IPS-20b (cell line): ENCODE measurements around the gene CPA1.

Experiments used
- H3K27ac ChIP-seq: one replicate; pipeline ENCODE4 v1.5.1; 2013; ENCODE audit warnings: low read length
- H3K27me3 ChIP-seq: 2 replicates; pipeline ENCODE4 v1.6.1; 2013; ENCODE audit warnings: mild to moderate bottlenecking, low read length, inconsistent platforms; ENCODE audit not compliant: insufficient read depth
- H3K36me3 ChIP-seq: 2 replicates; pipeline ENCODE4 v1.6.1; 2013; ENCODE audit warnings: low read depth, mild to moderate bottlenecking, inconsistent platforms, low read length, moderate library complexity; ENCODE audit not compliant: insufficient read depth
- H3K4me1 ChIP-seq: 2 replicates; pipeline ENCODE4 v1.6.1; 2013; ENCODE audit warnings: mild to moderate bottlenecking, control low read depth, inconsistent platforms, low read length, moderate library complexity; ENCODE audit not compliant: insufficient read depth
- H3K4me3 ChIP-seq: 2 replicates; pipeline ENCODE4 v1.5.1; 2013; ENCODE audit warnings: mild to moderate bottlenecking, low read length, inconsistent platforms
- H3K9ac ChIP-seq: 2 replicates; pipeline ENCODE4 v1.6.1; 2013; ENCODE audit warnings: low read depth, mild to moderate bottlenecking, inconsistent platforms, low read length, moderate library complexity
- H3K9me3 ChIP-seq: 2 replicates; pipeline ENCODE4 v1.6.1; 2013; ENCODE audit warnings: mild to moderate bottlenecking, low read depth, low read length, inconsistent platforms; ENCODE audit not compliant: insufficient read depth

CPA1 gene

DNA sequence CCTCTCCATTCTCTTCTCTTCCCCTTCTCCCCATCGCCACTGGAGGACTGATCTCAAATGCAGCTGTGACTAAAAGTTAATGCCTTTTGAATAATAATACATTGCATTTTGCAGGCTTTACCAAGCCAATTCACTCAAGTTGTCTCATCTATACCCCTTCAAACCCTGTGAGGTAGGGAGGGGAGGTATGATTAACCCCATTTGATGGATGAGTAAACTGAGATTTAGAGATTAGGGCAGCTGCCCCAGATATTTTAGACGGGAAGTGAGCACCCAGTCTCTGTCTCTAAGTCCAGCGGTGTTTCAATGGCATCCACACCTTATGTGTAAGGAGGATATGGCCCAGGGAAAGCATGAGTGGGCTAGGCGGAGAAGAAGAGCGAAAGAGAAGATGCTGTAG is 34.6 kb upstream of the CPA1 start:
- Histone ChIP-seq H3K27ac (no peak overlapping the region), H3K4me3 (no peak overlapping the region), H3K27me3 (no peaks in the 10 kb centered on the region), H3K4me1 (peaks cover 15% of the 10 kb centered on the region), H3K9ac (no peak overlapping the region), H3K9me3 (no peaks in the 10 kb centered on the region), H3K36me3 (no peaks in the 10 kb centered on the region)

DNA sequence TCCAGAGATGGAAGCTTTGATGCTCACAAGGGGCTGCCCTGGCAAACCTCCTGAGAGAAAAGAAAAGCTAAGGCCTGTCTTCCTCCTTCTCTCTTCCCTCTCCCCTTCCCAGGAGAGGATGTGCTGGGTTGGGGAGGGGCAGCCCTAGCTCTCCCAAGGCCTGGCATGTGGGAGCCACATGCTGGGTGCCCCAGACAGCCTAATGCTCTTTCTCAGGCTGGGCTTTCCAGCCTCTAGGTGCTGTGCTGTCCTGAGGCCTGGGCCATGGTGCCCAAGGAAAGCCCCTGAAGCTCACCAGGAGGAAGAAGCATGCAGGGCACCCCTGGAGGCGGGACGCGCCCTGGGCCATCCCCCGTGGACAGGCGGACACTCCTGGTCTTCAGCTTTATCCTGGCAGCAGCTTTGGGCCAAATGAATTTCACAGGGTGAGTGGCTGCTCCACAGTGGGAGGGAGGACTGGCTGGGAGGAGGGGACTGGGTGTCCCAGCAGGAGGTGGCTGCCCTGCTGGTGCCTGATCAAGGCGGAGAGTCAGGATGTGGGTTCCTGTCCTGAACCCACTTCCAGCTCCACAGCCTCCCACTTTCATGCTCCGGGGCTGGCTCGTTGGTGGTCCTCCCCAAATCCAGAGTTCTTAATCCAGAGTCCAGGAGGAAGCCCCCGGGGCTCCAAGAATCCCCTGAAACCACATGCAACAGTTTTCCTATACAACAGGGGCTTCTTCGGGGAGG is 34.0 kb upstream of the CPA1 start:
- H3K4me1 ChIP-seq = peaks cover 17% of the 10 kb centered on the region
- no peaks in the 10 kb centered on the region for H3K36me3 ChIP-seq
- H3K27me3 ChIP-seq = no peaks in the 10 kb centered on the region
- no peaks in the 10 kb centered on the region for H3K9me3 ChIP-seq
- no peak overlapping the region for H3K9ac ChIP-seq
- no peak overlapping the region for H3K4me3 ChIP-seq
- H3K27ac ChIP-seq = no peak overlapping the region

- no peak overlapping the region for H3K4me3 ChIP-seq
- H3K27ac ChIP-seq = no peak overlapping the region
- H3K4me1 ChIP-seq = peaks cover 23% of the 10 kb centered on the region
- H3K27me3 ChIP-seq = no peaks in the 10 kb centered on the region
- H3K9me3 ChIP-seq = no peaks in the 10 kb centered on the region
- H3K36me3 ChIP-seq = no peaks in the 10 kb centered on the region
- H3K9ac ChIP-seq = no peak overlapping the region
These were observed 33.4 kb upstream of the CPA1 start for GRCh38 chr7:130346941-130347340.

DNA sequence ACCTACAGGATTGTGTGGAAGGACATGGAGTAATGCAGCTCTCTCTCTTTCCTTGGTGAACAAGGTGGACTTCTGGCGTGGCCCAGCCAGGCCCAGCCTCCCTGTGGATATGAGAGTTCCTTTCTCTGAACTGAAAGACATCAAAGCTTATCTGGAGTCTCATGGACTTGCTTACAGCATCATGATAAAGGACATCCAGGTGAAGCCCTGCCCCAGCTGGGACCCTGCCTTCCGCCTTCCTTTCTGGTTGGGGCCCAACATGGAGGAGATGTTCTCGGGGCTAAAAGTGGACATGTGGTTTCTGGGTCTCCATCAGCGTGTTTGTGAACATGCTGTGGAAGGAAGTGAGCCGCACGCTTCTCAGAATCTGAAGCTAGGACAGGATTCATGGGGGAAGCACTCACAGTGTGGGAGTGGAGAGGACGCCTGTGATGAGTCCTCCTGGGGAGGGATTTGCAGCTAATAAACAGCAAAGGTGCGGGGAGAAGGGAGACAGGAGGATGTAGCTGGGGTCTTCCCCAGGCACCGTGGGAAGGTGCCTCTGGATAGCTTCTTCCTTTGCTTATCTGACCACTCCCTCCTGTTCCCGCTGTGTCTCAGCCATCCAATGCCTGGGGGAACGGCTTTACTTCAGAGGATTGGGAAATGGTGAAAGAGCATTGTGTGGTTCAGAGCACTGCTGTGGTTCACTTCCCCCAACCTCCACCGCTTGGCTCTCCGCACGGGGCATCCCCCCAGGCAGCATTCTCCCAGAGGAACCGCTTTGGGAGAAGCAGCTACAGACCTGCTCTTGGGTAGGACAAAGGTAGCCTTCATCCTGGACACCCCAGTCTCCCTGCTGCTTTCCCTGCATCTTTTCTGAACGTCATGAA is 30.1 kb upstream of the CPA1 start:
- no peaks in the 10 kb centered on the region for H3K27me3 ChIP-seq
- no peak overlapping the region for H3K9ac ChIP-seq
- H3K9me3 ChIP-seq = no peaks in the 10 kb centered on the region
- H3K27ac ChIP-seq = no peak overlapping the region
- H3K4me1 ChIP-seq = peaks cover 20% of the 10 kb centered on the region; the same call in 1 of the 2 replicates
- no peak overlapping the region for H3K4me3 ChIP-seq
- no peaks in the 10 kb centered on the region for H3K36me3 ChIP-seq

GRCh38 chr7:130350945-130351790 is 29.1 kb upstream of the CPA1 start:
- Histone ChIP-seq H3K4me3 (no peak overlapping the region), H3K27me3 (no peaks in the 10 kb centered on the region), H3K36me3 (no peaks in the 10 kb centered on the region), H3K27ac (no peak overlapping the region), H3K4me1 (peaks cover 15% of the 10 kb centered on the region), H3K9ac (no peak overlapping the region), H3K9me3 (no peaks in the 10 kb centered on the region)

DNA sequence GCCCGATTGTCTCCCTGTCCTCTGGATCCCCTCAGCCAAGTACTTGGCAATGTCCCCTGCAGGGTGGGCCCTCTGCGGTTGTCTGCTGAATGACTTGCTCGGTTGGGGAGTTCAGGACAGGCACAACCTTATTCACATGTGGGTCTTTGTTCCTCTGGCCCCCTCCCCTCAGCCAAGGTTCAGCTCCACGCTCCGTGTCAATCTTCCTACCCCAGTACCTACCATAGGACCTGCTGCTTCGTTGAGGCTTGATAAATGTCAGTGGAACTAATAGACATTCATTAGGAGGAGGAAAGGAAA is 28.6 kb upstream of the CPA1 start:
- Histone ChIP-seq H3K36me3 (no peaks in the 10 kb centered on the region), H3K4me3 (no peak overlapping the region), H3K27ac (no peak overlapping the region), H3K9ac (no peak overlapping the region; the same call in 1 of the 2 replicates), H3K9me3 (no peaks in the 10 kb centered on the region), H3K4me1 (peaks cover 21% of the 10 kb centered on the region), H3K27me3 (no peaks in the 10 kb centered on the region)

DNA sequence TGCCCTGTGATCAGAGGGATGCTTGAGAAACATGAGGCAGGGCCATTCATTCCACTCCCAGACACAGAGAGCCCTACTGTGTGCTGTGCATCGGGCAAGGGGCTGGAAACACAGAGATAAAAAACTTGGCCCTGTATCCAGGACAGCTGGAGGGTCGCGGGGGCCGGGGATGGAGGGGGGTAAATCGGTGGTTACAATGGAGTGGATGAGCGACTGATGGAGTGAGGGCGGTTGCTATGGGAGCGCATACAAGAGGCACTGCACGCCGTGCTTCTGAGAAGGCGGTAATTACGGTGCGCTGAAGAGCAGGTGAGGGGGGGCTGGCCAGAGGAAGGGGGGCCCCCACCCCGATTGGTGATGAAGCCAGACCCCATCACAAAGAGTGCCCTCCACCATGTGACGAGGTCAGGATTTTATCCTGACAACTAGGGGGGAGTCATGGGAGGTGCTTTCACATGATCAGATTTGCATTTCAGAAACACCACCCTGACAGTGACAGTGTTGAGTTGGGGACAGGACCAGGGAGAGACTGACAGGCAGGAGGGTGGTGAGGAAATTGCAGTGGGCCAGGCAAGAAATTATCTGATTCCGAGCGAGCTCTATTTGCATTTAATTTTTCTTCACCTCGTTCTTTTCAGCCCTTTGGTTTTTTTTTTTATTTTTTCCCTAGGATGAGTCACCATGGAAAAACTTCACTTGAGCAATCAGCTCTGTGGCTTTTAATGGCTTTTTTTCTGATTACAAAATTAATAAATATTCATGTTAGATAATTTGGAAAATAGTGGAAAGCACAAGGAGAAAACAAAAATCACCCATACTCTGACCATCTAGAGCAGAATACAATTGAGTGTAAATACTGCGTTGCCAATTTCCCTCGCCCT is 27.9 kb upstream of the CPA1 start:
- H3K27me3 ChIP-seq = no peaks in the 10 kb centered on the region
- H3K4me3 ChIP-seq = no peak overlapping the region
- peaks cover 24% of the 10 kb centered on the region for H3K4me1 ChIP-seq
- H3K36me3 ChIP-seq = no peaks in the 10 kb centered on the region
- H3K9me3 ChIP-seq = no peaks in the 10 kb centered on the region
- no peak overlapping the region for H3K27ac ChIP-seq
- H3K9ac ChIP-seq = no peak overlapping the region

- no peaks in the 10 kb centered on the region for H3K36me3 ChIP-seq
- no peak overlapping the region for H3K4me3 ChIP-seq
- no peaks in the 10 kb centered on the region; the same call in 1 of the 2 replicates for H3K9me3 ChIP-seq
- H3K27me3 ChIP-seq = no peaks in the 10 kb centered on the region
- no peak overlapping the region for H3K9ac ChIP-seq
- H3K27ac ChIP-seq = no peak overlapping the region
- peaks cover 24% of the 10 kb centered on the region for H3K4me1 ChIP-seq
These were observed 27.1 kb upstream of the CPA1 start for GRCh38 chr7:130353196-130353595.

DNA sequence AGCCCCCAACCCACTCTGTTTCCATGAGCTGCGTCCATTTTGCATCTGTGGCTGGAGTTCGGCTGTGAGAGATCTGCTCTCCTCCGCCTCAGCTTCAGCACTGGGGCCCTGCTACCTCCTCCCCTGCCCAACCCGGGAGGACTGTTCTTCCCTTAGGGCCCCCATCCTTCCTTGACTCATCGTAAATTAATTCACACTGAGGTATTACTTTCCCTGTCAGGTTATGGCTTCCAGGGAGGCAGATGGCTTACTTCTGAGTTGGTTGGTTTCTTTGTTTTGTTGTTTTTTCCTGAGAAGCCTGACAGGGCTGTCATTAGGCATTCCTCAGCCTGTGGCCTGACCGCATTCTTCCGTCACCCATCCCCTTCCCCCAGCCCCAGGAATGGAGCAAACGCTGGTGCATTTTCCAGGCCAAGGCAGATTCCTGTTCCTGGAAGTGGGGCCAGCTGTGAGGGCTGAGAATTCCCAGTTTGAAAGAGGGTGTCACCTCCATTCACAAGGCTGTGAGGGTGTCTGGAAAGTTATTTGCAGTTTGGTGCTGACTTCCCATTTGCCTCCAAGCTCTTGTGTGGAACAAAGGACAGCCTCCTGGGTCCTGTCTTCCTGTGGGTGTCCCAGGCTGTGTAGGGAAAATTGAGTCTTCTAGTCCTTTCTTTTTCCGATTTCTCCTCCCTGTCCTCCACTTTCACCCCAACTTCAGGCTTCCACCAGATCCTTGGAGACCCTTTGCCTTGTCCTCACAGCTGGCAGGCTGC is 24.0 kb upstream of the CPA1 start:
- Histone ChIP-seq H3K4me1 (peaks cover 22% of the 10 kb centered on the region), H3K4me3 (no peak overlapping the region), H3K9me3 (no peaks in the 10 kb centered on the region; the same call in 1 of the 2 replicates), H3K27ac (peak overlapping the region; percentile 49), H3K9ac (peak overlapping the region; percentile 56; the same call in 1 of the 2 replicates), H3K27me3 (no peaks in the 10 kb centered on the region), H3K36me3 (no peaks in the 10 kb centered on the region)

DNA sequence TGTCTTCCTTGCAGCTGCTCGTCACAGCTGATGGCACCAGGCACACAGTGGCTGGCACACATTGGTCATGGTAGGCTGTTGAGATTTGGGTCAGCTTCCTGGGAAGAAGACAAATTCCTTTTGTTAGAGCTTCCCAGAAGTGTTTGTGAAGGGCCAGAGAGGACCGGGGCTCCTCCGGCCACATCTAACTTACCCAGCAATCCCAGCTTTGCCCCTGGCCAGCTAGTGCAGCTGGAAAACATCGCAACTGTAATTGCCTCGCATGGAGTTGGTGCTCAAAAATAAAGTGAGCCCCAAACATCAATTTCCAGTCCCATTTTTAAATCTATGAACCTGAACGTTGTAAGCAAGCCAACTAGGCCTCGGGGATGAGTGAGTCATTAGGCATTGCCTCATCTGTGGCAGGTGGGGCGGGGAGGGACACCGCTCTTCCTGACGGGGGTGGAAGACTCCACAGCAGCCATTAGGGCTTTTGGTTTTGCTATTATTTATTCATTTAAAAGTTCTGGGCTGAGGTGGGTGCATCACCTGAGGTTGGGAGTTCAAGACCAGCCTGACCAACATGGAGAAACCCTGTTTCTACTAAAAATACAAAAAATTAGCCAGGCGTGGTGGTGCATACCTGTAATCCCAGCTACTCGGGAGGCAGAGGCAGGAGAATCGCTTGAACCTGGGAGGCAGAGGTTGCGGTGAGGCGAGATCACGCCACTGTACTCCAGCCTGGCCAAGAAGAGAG is 23.2 kb upstream of the CPA1 start:
- H3K9me3 ChIP-seq = no peaks in the 10 kb centered on the region; the same call in 1 of the 2 replicates
- H3K4me3 ChIP-seq = no peak overlapping the region
- no peaks in the 10 kb centered on the region for H3K36me3 ChIP-seq
- peaks cover 15% of the 10 kb centered on the region for H3K4me1 ChIP-seq
- H3K9ac ChIP-seq = peak overlapping the region; percentile 56; the same call in 1 of the 2 replicates
- peak overlapping the region; percentile 49 for H3K27ac ChIP-seq
- H3K27me3 ChIP-seq = no peaks in the 10 kb centered on the region
